Measurements from ENCODE around the gene GARIN5B.
A peak's percentile ranks its signal among the peaks of the same experiment; 100 is the strongest.

DNA sequence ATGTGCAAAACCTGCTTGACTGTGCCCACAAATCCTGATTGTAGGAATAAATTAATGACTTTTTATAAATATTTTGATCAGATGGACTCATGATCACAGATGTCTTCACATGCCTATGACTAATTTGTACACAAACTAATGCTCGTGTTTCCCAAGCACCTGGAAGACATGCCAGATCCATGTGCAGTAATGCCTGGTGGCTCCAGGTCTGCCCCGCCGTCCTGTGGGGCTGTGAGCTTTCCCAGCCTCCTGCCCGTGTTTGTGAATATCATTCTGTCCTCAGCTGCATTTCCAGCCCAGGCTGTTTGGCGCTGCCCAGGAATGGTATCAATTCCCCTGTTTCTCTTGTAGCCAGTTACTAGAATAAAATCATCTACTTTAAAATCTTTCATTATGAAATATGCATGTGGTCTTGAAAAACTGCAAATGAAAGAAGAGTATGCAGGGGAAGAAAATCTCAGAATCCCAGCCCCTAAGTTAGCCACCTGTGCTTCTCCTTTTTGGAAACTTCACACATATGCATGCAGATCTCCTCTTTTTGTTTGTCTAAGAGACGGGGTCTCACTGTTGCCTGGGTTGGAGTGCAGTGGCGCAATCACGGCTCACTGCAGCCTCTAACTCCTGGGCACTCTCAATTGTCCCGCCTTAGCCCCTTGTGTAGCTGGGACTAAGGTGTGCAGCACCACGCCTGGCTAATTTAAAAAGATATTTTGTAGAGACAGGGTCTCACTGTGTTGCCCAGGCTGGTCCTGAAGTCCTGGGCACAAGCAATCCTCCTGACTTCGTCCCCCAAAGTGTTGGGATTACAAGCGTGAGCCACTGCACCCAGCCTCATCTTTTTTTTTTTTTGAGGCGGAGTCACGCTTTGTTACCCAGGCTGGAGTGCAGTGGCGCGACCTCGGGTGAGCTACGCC is 28.9 kb upstream of the GARIN5B start:
- TF ChIP-seq, protein P1, sequence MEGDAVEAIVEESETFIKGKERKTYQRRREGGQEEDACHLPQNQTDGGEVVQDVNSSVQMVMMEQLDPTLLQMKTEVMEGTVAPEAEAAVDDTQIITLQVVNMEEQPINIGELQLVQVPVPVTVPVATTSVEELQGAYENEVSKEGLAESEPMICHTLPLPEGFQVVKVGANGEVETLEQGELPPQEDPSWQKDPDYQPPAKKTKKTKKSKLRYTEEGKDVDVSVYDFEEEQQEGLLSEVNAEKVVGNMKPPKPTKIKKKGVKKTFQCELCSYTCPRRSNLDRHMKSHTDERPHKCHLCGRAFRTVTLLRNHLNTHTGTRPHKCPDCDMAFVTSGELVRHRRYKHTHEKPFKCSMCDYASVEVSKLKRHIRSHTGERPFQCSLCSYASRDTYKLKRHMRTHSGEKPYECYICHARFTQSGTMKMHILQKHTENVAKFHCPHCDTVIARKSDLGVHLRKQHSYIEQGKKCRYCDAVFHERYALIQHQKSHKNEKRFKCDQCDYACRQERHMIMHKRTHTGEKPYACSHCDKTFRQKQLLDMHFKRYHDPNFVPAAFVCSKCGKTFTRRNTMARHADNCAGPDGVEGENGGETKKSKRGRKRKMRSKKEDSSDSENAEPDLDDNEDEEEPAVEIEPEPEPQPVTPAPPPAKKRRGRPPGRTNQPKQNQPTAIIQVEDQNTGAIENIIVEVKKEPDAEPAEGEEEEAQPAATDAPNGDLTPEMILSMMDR (IDR thresholded peaks at IDR 0.05; ENCODE audit: control extremely low read depth in 1 of 3, insufficient read depth in 1 of 3, low read depth in 1 of 3, low read length in 3 of 3) = no peak
- TF ChIP-seq EGR1 (IDR thresholded peaks at IDR 0.05; ENCODE audit: borderline replicate concordance, low read depth, low read length) (no peak), TCF12 (IDR thresholded peaks at IDR 0.05; ENCODE audit: low read depth, low read length) (no peak), SIX5 (IDR thresholded peaks at IDR 0.05; ENCODE audit: low read depth, low read length) (no peak), POLR2A (IDR thresholded peaks at IDR 0.05; ENCODE audit: control extremely low read depth in 1 of 2, low read depth in 2 of 2, low read length in 2 of 2) (peak in 1 of 2 experiments; percentile 10; a peak in 1 of 3 replicates), EZH2 (IDR thresholded peaks at IDR 0.05; ENCODE audit: low read depth, low read length, severe bottlenecking) (no peak), BCL11A (IDR thresholded peaks at IDR 0.05; ENCODE audit: low read depth in 2 of 2, low read length in 2 of 2) (no peak), TBP (IDR thresholded peaks at IDR 0.05; ENCODE audit: low read depth, low read length) (no peak), SIRT6 (IDR thresholded peaks at IDR 0.05; ENCODE audit: low read length) (no peak), RAD21 (IDR thresholded peaks at IDR 0.05 in 1 of 2, conservative IDR thresholded peaks at IDR 0.05 in 1 of 2; ENCODE audit: low read depth in 2 of 2, low read length in 2 of 2) (no peak)
- TF ChIP-seq, protein P2, sequence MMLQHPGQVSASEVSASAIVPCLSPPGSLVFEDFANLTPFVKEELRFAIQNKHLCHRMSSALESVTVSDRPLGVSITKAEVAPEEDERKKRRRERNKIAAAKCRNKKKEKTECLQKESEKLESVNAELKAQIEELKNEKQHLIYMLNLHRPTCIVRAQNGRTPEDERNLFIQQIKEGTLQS (IDR thresholded peaks at IDR 0.05; ENCODE audit: insufficient read depth, low read depth, low read length) = no peak

Data from H1 (cell line).